Measurements from ENCODE around the gene JADE1.

GRCh38 chr4:128844931-128845330 is 35.4 kb downstream of the JADE1 start:
- TF ChIP-seq ZNF274 (IDR thresholded peaks at IDR 0.05; ENCODE audit: low read depth, low read length) (no peak), YY1 (IDR thresholded peaks at IDR 0.05; ENCODE audit: insufficient read depth, insufficient read length) (no peak)
